ENCODE data around the gene AKR1C3. TPM values are rescaled to one million over a fixed set of nuclear protein-coding genes. Genes with fewer than 3 reads are reported as not detected.

Gene AKR1C3
- total RNA-seq, 1 donor from 2014 or later, result 9.5 TPM

DNA sequence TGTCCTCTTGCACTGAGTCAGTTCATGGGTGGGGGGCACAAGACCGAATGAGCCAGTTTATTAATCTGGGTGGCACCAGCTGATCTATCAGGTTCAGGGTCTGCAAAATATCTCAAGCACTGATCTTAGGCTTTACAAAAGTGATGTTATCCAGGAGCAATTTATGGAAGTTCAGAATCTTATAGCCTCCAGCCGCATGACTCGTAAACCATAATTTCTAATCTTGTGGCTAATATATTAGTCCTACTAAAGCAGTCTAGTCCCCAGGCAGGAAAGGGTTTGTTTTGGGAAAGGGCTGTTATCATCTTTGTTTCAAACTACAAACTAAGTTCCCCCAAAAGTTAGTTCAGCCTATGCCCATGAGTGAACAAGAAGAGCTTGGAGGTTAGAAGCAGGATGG, 56.9 kb downstream of the AKR1C3 start:
- H3K9me3 Mint-ChIP-seq, result peaks cover 20% of the 10 kb centered on the region
- H3K4me1 Mint-ChIP-seq (ENCODE audit: unreplicated experiment), result no peaks in the 10 kb centered on the region
- no peak overlapping the region for H3K4me3 Mint-ChIP-seq
- H3K27ac Mint-ChIP-seq, result no peak overlapping the region
- H3K36me3 Mint-ChIP-seq, result no peaks in the 10 kb centered on the region
- H3K27me3 Mint-ChIP-seq, result no peaks in the 10 kb centered on the region
- no peak for DNase-seq (ENCODE audit: extremely low spot score, unreplicated experiment)
- TF ChIP-seq CTCF (conservative IDR thresholded peaks at IDR 0.05), result no peak

DNA sequence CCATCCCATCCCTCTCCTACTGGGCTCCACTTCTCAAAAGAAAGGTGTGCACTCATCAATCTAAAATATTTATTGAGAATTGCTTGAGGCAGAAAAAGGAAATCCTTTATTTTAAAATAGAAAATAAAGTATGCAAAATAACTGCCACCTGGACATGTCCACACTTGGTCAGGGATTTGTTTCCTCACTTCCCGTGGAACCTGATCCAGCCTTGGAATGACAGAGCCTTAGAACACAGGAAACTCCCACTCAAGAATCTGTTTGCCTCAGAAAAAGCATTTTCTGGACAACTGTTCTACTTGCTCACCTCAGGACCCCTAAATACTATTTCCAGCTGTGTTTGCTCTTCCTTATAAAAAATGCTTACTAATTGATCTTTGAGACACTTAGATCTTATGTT, 61.7 kb downstream of the AKR1C3 start:
- no peaks in the 10 kb centered on the region for H3K4me1 Mint-ChIP-seq (ENCODE audit: unreplicated experiment)
- no peaks in the 10 kb centered on the region for H3K27me3 Mint-ChIP-seq
- no peak for DNase-seq (ENCODE audit: extremely low spot score, unreplicated experiment)
- no peak overlapping the region for H3K27ac Mint-ChIP-seq
- no peak overlapping the region for H3K4me3 Mint-ChIP-seq
- no peaks in the 10 kb centered on the region for H3K36me3 Mint-ChIP-seq
- TF ChIP-seq CTCF (conservative IDR thresholded peaks at IDR 0.05), result no peak
- H3K9me3 Mint-ChIP-seq, result peaks cover 4% of the 10 kb centered on the region

Other genes with a start within 250 kb of the AKR1C3 start
- gene AKR1C1, start 131.0 kb upstream of the AKR1C3 start, total RNA-seq (ENCODE audit: low replicate concordance), result 14.5 and 18.6 TPM in 2 replicates
- 87.5 and 289 TPM in 2 replicates for gene AKR1C2, start 90.6 kb upstream of the AKR1C3 start, total RNA-seq (ENCODE audit: low replicate concordance)
- gene AKR1C8, start 90.7 kb downstream of the AKR1C3 start, total RNA-seq (ENCODE audit: low replicate concordance), result 0.89 and 1.00 TPM in 2 replicates
- 0.34 and 2.0 TPM in 2 replicates for gene AKR1C4, start 102.4 kb downstream of the AKR1C3 start, total RNA-seq (ENCODE audit: low replicate concordance)